Measurements from ENCODE around the gene PNMA1.

PNMA1 gene

GRCh38 chr14:73736842-73737241 lies 22.7 kb upstream of the PNMA1 start:
- DNase-seq (ENCODE audit: low spot score) = no peak

- DNase-seq (ENCODE audit: low spot score) = no peak
Observed at GRCh38 chr14:73732006-73732405, 17.8 kb upstream of the PNMA1 start.

- DNase-seq (ENCODE audit: low spot score) = no peak
Observed at GRCh38 chr14:73731111-73731510, 16.9 kb upstream of the PNMA1 start.

- no peak for DNase-seq (ENCODE audit: low spot score)
Observed at GRCh38 chr14:73729556-73730265, 15.5 kb upstream of the PNMA1 start.

GRCh38 chr14:73728717-73729330 lies 14.6 kb upstream of the PNMA1 start:
- DNase-seq (ENCODE audit: low spot score) = peak; percentile 88

- no peak for DNase-seq (ENCODE audit: low spot score)
Observed at GRCh38 chr14:73727166-73727565, 13.0 kb upstream of the PNMA1 start.

- DNase-seq (ENCODE audit: low spot score) = no peak
Observed at GRCh38 chr14:73726025-73726961, 12.1 kb upstream of the PNMA1 start.

- no peak for DNase-seq (ENCODE audit: low spot score)
Observed at GRCh38 chr14:73725116-73726024, 11.2 kb upstream of the PNMA1 start.

GRCh38 chr14:73724696-73725095 lies 10.5 kb upstream of the PNMA1 start:
- DNase-seq (ENCODE audit: low spot score) = no peak

GRCh38 chr14:73723797-73724661 lies 9.8 kb upstream of the PNMA1 start:
- no peak for DNase-seq (ENCODE audit: low spot score)

GRCh38 chr14:73723406-73723796 lies 9.2 kb upstream of the PNMA1 start:
- peak; percentile 22 for DNase-seq (ENCODE audit: low spot score)

GRCh38 chr14:73722581-73722980 lies 8.4 kb upstream of the PNMA1 start:
- DNase-seq (ENCODE audit: low spot score) = no peak

GRCh38 chr14:73721101-73721821 lies 7.1 kb upstream of the PNMA1 start:
- no peak for DNase-seq (ENCODE audit: low spot score)

GRCh38 chr14:73720636-73721035 lies 6.5 kb upstream of the PNMA1 start:
- no peak for DNase-seq (ENCODE audit: low spot score)

- DNase-seq (ENCODE audit: low spot score) = no peak
Observed at GRCh38 chr14:73719791-73720190, 5.6 kb upstream of the PNMA1 start.

GRCh38 chr14:73719361-73719760 lies 5.2 kb upstream of the PNMA1 start:
- DNase-seq (ENCODE audit: low spot score) = no peak

GRCh38 chr14:73718418-73719251 lies 4.5 kb upstream of the PNMA1 start:
- no peak for DNase-seq (ENCODE audit: low spot score)

GRCh38 chr14:73717711-73718417 lies 3.7 kb upstream of the PNMA1 start:
- no peak for DNase-seq (ENCODE audit: low spot score)

- no peak for DNase-seq (ENCODE audit: low spot score)
Observed at GRCh38 chr14:73717266-73717665, 3.1 kb upstream of the PNMA1 start.

Measured in CD4-positive, alpha-beta T cell treated with Interleukin-15 for 4 hours (primary cell).